GM21381 (cell line): ENCODE measurements around the gene LAMP5.

ENCODE experiments used
- ATAC-seq: cut with Tn5 transposase; IDR thresholded peaks from one replicate; pipeline ENCODE4 v1.9.1; 2021; ENCODE audit warnings: mild to moderate bottlenecking, moderate library complexity; ENCODE audit not compliant: unreplicated experiment

LAMP5 gene

DNA sequence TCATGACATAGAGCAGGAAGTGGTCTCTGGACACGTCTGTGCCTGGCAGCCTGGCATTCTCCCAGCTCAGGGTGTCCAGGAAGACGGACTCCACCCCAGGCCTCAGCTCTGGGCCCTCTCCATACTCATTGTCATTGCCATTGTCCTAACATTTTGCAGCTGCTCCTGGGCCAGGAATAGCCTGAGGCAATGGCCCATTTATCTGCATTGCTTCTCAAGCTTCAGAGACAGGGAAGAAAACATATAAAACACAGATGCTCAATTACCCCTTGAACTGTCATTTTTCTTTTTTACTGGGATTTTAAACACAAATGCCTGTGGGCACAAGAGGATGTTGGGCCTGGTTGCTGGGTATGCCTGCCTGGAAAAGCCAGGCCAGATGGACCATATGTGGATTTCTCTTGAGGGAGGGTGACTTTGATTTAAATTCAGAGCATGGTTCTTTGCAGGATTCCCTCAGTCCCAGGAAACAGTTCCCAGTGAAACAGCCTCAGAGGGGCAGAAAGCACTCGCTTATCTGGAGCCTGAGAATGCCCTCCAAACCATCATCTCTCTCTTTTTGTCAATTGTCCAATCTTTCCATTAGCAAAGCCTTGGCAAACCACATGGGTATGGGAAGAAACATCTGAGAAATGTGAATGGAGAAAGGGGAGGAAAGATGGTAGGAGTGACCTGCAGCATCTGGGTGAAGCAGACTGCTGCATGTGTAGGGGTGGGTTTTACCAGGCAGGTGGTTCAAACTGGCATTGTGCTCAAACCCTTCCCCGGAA lies 17.9 kb downstream of the LAMP5 start:
- ATAC-seq, result no peak

GRCh38 chr20:9534025-9534424 lies 19.6 kb downstream of the LAMP5 start:
- ATAC-seq, result no peak

DNA sequence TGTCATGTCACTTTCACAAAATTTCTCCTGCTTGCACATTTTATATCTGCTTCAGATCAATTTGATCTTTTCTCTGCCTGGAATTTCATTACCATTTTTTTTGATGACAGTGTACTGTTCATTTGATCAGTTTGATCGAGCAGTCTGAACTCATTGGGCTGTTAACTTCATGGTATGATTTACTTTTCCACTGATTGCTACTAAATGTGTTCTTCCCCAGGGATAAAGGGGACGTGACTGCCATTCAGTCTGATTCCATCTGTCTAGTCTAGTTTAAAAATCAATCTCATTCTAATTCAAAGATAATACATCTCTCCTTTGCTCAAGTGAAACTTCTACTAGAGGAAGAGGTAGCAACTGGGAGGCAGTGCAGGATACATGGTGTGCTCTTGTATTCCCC lies 21.1 kb downstream of the LAMP5 start:
- ATAC-seq, result no peak

- no peak for ATAC-seq
Measured at GRCh38 chr20:9543214-9543613, 28.8 kb downstream of the LAMP5 start.

DNA sequence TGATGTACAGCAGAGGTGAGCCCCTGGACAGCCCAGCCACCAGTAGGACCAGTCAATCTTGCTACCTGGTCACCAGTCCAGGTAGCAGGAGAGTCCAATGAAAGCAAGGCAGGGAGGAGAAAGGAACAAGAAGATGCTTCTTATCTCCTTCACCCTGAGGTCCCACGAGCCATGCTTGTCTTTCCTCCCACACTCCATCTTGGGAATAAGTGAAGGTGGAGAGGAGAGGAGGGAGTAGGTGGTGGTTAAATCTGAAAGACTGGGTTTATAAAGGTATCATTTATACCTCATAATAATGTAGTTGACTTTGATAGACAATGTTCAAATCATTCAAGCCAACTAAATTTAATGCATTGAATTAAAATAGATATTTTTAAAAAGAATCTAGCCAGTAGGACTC lies 35.9 kb downstream of the LAMP5 start:
- no peak for ATAC-seq

DNA sequence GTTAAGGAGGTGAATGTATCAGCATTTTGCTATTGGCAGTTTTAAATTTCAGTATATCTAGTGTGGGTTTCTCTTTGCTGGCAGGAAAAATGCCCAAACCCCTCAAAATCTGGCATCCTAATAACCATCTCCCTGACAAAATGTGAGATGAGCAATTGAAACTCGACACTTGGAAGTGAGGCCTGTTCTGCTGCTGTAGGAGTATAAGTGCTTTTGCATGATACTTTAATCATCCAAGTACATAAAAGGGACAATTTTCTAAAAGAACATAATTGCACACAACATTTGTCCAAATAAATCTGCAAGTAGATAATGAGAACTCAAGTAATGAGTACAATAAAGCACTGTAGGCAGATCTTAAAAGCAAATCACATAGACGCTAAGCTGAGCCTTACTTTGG lies 36.5 kb downstream of the LAMP5 start:
- ATAC-seq, result no peak

- ATAC-seq, result no peak
Measured at GRCh38 chr20:9551808-9552550, 37.6 kb downstream of the LAMP5 start.

GRCh38 chr20:9555781-9556180 lies 41.4 kb downstream of the LAMP5 start:
- no peak for ATAC-seq

GRCh38 chr20:9557411-9557810 lies 43.0 kb downstream of the LAMP5 start:
- no peak for ATAC-seq

DNA sequence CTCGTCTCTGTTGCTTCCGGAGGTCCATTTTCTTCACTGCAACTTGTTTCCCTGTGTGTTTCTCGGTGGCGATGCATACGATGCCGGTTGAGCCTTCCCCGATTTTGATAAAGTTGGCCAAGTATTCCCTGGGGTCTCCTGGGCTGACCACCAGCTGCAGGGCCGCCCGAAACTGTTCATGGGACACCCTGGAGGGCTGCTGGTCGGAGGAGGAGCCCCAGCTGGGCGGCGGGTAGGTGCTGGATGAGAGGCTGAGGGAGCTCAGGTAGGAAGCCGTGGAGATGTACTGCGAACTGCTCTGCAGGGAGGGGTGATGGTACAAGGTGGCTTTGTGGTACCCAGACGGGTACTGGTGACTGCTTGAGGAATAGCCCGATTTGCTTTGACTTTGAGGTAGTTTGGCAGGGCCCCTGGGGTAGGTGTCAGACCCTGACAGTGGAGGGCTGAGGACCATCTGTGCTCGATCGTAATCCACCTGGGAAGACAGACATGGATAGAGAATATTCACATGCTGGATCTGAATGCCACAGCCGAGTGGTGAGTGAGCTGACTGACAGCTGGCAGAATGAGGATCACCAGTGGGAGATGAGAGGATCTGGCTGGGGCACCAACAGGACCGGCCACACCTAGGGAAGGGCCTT lies 51.6 kb downstream of the LAMP5 start:
- no peak for ATAC-seq

DNA sequence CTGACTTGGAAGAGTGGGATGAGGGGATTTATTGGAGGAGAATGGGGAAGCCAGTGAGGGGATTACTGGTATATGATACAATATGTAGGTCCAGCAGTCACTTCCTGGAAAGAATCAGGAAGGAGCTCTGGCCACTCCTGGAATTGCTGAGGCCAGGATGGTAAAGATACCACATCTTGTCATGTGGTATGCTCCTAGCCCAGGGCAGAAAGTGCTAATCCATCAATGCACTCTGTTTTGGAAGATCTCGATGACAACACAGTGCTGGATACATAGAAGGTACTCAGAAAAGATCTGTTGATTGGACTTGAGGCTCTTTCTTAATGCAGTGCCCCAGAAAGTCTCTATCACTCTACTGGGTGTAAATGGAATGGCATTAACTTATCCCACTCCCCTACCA lies 52.6 kb downstream of the LAMP5 start:
- ATAC-seq, result no peak

- ATAC-seq, result no peak
Measured at GRCh38 chr20:9570612-9571011, 56.2 kb downstream of the LAMP5 start.

DNA sequence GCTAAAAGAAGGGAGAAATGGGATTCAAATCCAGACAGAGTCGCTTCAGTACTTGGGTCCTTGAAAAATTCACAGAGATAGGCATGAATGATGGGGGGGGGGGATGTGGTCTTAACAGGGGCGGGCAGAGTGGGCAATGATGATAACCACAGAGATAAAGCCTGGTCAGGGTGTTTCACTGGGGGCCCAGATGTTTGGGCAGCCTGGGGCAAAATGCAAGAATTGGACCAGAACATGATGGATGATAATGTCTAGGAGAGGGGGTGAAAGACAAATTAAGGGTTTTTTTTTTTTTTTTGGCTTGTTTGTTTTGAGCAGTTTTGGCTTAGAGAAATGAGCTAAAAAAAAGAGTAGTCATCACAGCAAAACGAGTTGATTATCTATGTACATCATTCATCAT lies 57.4 kb downstream of the LAMP5 start:
- ATAC-seq, result no peak

- no peak for ATAC-seq
Measured at GRCh38 chr20:9572670-9573069, 58.3 kb downstream of the LAMP5 start.

- no peak for ATAC-seq
Measured at GRCh38 chr20:9573335-9574151, 59.2 kb downstream of the LAMP5 start.

GRCh38 chr20:9574181-9574580 lies 59.8 kb downstream of the LAMP5 start:
- ATAC-seq, result no peak

DNA sequence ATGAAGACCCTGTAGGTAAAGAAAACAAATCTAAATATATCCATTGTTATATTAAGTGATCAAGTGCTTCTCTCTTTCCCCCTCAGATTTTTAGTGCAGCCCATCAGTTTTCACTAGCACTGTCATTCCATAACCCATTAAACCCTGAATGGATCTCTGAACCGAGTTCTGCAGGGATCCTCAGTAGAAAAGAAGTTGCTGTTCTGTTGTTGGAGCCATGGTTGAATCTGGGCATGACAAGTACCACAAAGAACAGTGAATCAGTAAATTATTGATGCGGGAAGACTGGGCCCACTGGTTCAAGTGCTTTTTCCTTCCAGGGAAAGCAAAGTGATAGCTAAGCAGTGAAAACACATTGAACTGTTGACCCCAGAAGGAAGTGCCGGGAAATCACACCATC lies 60.4 kb downstream of the LAMP5 start:
- no peak for ATAC-seq

GRCh38 chr20:9575836-9576235 lies 61.4 kb downstream of the LAMP5 start:
- ATAC-seq, result no peak

GRCh38 chr20:9576695-9577094 lies 62.3 kb downstream of the LAMP5 start:
- ATAC-seq, result no peak

GRCh38 chr20:9577397-9577796 lies 63.0 kb downstream of the LAMP5 start:
- no peak for ATAC-seq

DNA sequence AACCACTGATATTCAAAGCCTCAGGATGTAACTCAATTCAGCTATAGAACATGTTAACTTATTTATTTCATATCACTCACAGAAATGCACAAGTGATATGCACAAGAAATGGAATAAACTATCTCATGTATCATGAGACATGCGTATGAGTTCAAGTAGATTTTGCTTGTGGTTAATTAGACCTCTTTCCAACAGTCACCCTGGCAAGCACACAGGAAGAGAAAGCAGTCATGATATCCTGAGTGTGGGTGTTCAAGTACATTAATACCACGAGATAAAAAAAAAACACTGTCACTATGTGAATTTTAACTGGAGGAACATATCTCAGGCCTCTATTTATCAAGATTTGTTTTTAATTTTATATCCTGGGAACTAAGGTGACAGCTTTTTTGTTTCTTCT lies 64.2 kb downstream of the LAMP5 start:
- no peak for ATAC-seq
